ENCODE data around the gene ORMDL3.
"Not testable (repeated sequence)": the region's sequence is repeated elsewhere in the genome, so short reads cannot be mapped to it uniquely, and the experiment has no call there.

ORMDL3 gene

GRCh38 chr17:39949028-39949427, 21.6 kb upstream of the ORMDL3 start:
- DNase-seq (ENCODE audit: low read depth): no peak

DNA sequence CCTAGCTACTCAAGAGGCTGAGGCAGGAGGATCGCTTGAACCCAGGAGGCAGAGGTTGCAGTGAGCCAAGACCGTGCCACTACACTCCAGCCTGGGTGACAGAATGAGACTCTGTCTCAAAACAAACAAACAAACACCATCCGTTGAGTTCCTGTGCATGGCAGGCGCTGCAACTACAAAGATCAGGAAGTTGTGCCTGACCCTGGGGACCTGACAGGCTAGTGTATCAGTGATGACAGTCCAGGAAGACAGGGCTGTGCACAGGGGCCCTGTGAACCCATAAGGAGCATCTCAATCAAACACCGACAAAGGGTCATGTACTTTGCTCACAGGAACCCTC, 21.1 kb upstream of the ORMDL3 start:
- DNase-seq (ENCODE audit: low read depth): not testable (repeated sequence)

DNA sequence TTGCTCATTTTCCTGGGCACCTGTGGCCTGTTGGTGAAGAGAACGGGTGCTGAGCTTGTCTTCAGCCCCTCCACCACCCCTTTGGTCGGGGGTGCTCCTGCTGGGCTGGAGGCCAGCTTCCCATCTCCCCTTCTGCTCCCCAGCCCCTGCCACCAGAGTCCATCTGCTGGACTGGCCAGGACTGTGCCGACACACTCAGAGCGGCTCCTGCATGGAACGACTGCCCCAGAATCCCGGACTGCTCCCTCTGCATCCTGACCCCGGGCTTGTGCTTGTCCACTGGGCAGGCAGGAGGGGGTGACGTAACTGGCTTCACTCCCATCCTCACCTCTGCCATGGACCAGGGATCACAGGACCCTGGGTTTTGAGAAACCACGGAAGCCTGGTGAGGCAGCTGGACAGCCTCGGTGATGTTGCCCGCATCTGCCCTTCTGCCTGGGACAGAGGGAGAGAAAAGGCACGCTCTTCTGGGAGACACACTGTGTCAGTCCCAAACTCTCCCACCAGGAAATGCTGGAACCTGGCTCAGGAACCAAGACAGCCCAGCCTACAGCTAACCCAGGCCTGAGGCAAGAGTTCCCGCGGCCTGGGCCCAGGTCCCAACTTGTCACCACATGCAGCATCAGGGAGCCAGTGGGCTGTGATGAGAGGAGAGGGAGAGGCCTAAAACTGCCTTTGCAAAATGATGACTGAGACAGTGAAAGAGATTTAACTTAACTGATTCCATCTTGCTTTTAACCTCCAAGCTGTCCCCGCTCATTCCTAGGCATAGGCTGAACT, 19.3 kb upstream of the ORMDL3 start:
- no peak for DNase-seq (ENCODE audit: low read depth)

DNA sequence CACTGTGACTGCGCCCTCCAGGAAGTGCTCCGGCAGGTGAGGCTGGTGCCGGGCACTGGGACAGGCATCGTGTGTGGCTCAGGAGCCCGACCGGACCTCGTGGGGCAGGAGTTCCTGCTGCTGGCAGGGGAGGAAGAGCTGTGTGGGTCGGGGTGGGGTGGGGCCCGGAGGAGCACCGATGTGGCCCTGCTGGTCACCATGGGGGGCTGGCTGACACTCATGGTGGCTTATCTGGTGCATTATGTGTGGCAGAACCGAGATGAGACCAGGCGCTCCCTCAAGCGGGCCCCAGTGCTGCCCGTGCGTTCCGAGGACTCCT, 17.0 kb upstream of the ORMDL3 start:
- DNase-seq (ENCODE audit: low read depth): no peak

DNA sequence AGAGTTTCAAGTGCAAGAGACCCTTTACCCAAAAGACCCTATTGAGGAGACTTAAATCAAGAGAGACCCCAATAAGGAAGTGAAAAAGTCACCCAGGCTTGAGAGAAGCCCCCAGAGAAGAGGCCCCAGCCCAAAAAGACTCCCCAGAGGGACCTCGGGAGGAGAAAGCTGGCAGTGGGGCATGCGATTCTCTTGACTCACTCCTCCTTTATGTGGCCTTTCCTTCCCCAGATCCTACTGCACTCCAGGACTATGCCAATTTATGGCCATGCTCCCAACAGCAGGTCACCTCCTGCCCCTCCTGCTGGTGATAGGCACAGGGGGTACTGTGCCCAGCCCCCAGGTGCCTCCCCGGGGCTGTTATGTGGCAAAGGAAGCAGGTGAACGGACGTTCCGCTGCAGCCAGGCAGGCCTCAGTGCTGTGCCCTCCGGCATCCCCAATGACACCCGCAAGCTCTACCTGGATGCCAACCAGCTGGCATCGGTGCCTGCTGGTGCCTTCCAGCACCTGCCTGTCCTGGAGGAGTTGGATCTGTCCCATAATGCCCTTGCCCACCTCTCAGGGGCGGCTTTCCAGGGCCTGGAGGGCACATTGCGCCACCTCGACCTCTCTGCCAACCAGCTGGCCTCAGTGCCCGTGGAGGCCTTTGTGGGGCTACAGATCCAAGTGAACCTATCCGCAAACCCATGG, 16.4 kb upstream of the ORMDL3 start:
- DNase-seq (ENCODE audit: low read depth): no peak

- DNase-seq (ENCODE audit: low read depth): no peak
Observed at GRCh38 chr17:39939588-39940419, 12.4 kb upstream of the ORMDL3 start.

DNA sequence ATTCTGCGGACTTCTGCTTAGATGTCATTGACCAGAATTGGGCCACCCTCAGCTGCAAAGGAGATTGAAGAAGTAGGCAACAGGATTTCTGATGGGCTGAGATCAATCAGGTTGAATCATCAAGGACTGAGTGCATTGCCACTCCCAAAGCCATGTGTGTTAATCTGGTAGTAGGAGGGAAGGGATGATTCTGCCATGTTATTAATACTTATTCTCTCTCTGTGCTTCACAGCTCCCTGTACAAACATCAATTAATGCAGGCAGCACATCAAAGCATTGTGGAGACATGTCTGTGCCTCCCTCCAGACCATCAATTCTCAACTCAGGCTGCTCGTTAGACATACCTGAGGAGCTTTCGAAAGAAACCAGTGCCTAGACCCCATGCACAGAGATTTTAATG, 11.7 kb upstream of the ORMDL3 start:
- no peak for DNase-seq (ENCODE audit: low read depth)

DNA sequence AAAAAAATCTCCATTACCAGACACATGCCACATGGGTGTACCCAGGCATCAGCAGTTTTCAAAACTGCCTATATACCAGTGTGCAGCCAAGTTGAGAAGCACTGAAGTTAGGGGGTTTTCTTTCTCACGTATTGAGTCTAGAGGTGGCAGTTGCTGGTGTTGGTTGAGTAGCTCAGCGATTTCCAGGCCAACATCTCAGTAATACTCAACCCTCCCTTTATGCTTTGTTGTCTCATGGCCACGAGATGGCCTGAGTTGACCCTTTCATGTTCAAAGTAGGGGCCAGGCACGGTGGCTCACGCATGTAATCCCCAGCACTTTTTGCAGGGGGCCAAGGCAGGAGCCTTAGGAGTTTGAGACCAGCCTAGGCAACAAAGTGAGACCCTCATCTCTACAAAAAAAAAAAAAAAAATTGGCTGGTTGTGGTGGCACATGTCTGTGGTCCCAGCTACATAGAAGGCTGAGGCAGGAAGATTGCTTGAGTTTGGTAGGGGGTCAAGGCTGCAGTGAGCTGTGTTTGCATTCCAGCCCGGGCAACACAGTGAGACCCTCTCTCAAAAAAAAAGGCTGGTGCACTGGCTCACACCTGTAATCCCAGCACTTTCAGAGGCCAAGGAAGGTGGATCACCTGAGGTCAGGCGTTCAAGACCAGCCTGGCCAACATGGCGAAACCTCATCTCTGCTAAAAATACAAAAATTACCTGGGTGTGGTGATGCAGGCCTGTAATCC, 10.9 kb upstream of the ORMDL3 start:
- DNase-seq (ENCODE audit: low read depth): no peak

- DNase-seq (ENCODE audit: low read depth): no peak
Observed at GRCh38 chr17:39937447-39937846, 10.0 kb upstream of the ORMDL3 start.

- DNase-seq (ENCODE audit: low read depth): no peak
Observed at GRCh38 chr17:39935909-39936308, 8.5 kb upstream of the ORMDL3 start.

- no peak for DNase-seq (ENCODE audit: low read depth)
Observed at GRCh38 chr17:39934324-39934723, 6.9 kb upstream of the ORMDL3 start.

- DNase-seq (ENCODE audit: low read depth): no peak
Observed at GRCh38 chr17:39933912-39934311, 6.5 kb upstream of the ORMDL3 start.

GRCh38 chr17:39929646-39930407, 2.4 kb upstream of the ORMDL3 start:
- DNase-seq (ENCODE audit: low read depth): no peak

GRCh38 chr17:39928858-39929645, 1.7 kb upstream of the ORMDL3 start:
- no peak for DNase-seq (ENCODE audit: low read depth)

GRCh38 chr17:39927929-39928857, 792 bp upstream of the ORMDL3 start:
- DNase-seq (ENCODE audit: low read depth): no peak

DNA sequence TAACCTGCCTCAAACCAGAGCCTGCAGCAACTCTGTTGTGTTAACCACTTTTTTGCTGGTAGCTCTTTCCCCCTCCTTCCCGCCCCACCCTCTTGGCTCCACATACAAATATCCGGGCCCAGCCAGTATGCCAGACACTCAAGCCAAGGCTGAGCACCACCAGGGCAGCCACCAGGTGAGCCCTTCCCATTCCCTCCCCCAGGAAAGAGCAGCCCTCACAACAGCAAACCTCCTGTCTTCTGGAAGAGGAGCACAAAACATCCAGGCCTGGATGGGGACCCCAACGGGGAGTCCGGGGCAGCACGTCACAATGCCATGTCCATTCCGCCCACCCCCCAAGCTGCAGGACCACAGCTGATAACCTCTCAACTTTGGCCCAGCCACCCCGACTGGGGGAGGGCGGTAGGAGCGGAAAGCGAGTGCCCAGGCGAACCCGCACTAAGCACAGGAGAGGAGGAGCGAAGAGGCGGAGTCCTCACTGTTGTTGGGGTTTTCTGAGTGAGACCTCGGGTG, 757 bp downstream of the ORMDL3 start:
- no peak for DNase-seq (ENCODE audit: low read depth)

DNA sequence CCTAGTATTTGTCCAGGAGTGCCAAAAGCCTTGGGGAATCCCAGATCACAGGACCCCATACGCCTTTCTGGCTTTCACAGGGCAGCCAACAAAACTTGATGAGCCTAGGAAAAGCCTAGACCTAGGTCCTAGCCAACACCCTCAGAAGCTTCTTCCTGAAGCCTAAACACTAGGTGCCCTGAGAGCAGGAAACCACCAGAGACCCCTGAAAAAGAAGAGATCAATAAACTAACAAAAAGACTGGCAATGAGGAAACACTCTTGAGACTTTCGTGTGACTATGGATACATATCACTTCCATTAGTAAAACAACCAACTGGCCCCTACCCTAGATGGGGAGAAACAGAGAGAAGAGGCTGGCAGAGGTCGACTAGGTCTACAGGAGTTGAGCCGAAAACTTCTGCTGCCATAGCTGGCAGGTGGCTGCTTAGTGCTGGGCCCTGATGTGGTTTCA, 1.2 kb downstream of the ORMDL3 start:
- peak; percentile 26 for DNase-seq (ENCODE audit: low read depth)

GRCh38 chr17:39925282-39926134, 1.9 kb downstream of the ORMDL3 start:
- no peak for DNase-seq (ENCODE audit: low read depth)
